GM12878 (cell line): Measurements from ENCODE around the gene TOMM22. TPM values are rescaled to one million over a fixed set of nuclear protein-coding genes. Genes with fewer than 3 reads are reported as not detected.

Experiments
- ATF3 ChIP-seq: IDR thresholded peaks from 2 replicates; pipeline ENCODE4 v1.6.1; 2011; ENCODE audit warnings: low read depth, mild to moderate bottlenecking, low read length, moderate library complexity, borderline replicate concordance; ENCODE audit errors: extremely low read depth
- BCLAF1 ChIP-seq: fragments of 450-650 bp; IDR thresholded peaks from 2 replicates; pipeline ENCODE4 v1.6.1; 2017; ENCODE audit warnings: antibody characterized with exemption, mild to moderate bottlenecking, moderate library complexity
- BHLHE40 ChIP-seq, 2 experiments: fragments of 450-650 bp in 1 of 2; IDR thresholded peaks; 2 replicates each; pipeline ENCODE4 v1.6.1; 2011 to 2017; ENCODE audit warnings: low read depth in 2 of 2, borderline replicate concordance in 1 of 2, improper control_type of control experiment in 1 of 2, low read length in 1 of 2, mild to moderate bottlenecking in 1 of 2
- BMI1 ChIP-seq: fragments of 450-650 bp; IDR thresholded peaks from 2 replicates; pipeline ENCODE4 v1.6.1; 2016; ENCODE audit warnings: mild to moderate bottlenecking, moderate library complexity, borderline replicate concordance
- CHD4 ChIP-seq: fragments of 200-600 bp; sonication (generic); IDR thresholded peaks from 2 replicates; pipeline ENCODE4 v1.6.1; 2016; ENCODE audit warnings: mild to moderate bottlenecking
- DPF2 ChIP-seq: fragments of 450-650 bp; IDR thresholded peaks from 2 replicates; pipeline ENCODE4 v1.6.1; 2017; ENCODE audit warnings: mild to moderate bottlenecking
- E2F8 ChIP-seq: fragments of 450-650 bp; IDR thresholded peaks from 2 replicates; pipeline ENCODE4 v1.6.1; 2018; ENCODE audit warnings: mild to moderate bottlenecking, low read depth, moderate library complexity; ENCODE audit not compliant: partially characterized antibody
- JUND ChIP-seq: IDR thresholded peaks from 2 replicates; pipeline ENCODE4 v1.6.1; 2012; ENCODE audit warnings: low read depth, mild to moderate bottlenecking, low read length, improper control_type of control experiment, moderate library complexity
- MAX ChIP-seq: IDR thresholded peaks from 2 replicates; pipeline ENCODE4 v1.6.1; 2012; ENCODE audit warnings: low read depth, low read length, improper control_type of control experiment
- MEF2B ChIP-seq: fragments of 450-650 bp; IDR thresholded peaks from 2 replicates; pipeline ENCODE4 v1.6.1; 2018; ENCODE audit warnings: mild to moderate bottlenecking, moderate library complexity; ENCODE audit not compliant: partially characterized antibody, poor library complexity, severe bottlenecking
- MTA3 ChIP-seq: IDR thresholded peaks from 2 replicates; pipeline ENCODE4 v1.6.1; 2012; ENCODE audit warnings: low read length, inconsistent platforms, borderline replicate concordance
- NFIC ChIP-seq: IDR thresholded peaks from 2 replicates; pipeline ENCODE4 v1.6.1; 2012; ENCODE audit warnings: low read depth, mild to moderate bottlenecking, inconsistent platforms, low read length, moderate library complexity
- NFXL1 ChIP-seq: fragments of 450-650 bp; IDR thresholded peaks from 2 replicates; pipeline ENCODE4 v1.6.1; 2017; ENCODE audit warnings: antibody characterized with exemption, mild to moderate bottlenecking, borderline replicate concordance
- NFYA ChIP-seq: IDR thresholded peaks from 2 replicates; pipeline ENCODE4 v1.6.1; 2011; ENCODE audit warnings: low read depth, mild to moderate bottlenecking, low read length, improper control_type of control experiment, borderline replicate concordance
- POU2F2 ChIP-seq: IDR thresholded peaks from 3 replicates; pipeline ENCODE4 v1.6.1; 2011; ENCODE audit warnings: low read depth, mild to moderate bottlenecking, low read length, borderline replicate concordance
- SMC3 ChIP-seq: IDR thresholded peaks from 2 replicates; pipeline ENCODE4 v1.6.1; 2011; ENCODE audit warnings: low read length, improper control_type of control experiment, borderline replicate concordance
- polyA plus RNA-seq, 11 experiments: library from polyadenylated mRNA; depleted of rRNA in 4 of 11; unstranded in 6 of 11; stranded (reverse) in 5 of 11; fragments of >200 nt; fragmentation: Nextera tagmentation in 4 of 11; fragmentation: Illumina TruSeq in 1 of 11; extraction: Ambion mirVana in 4 of 11; extraction: Trizol in 1 of 11; gene quantifications; 1 replicate in 1 of 11; 2 replicates in 10 of 11; pipeline versions ENCODE4 v1.2.1 to v1.2.3, GENCODE V29; 2011 to 2016; ENCODE audit warnings: inconsistent platforms in 2 of 11, missing spikeins in 2 of 11, low read depth in 1 of 11
- total RNA-seq, 4 experiments: library from RNA; depleted of rRNA in 3 of 4; stranded (reverse); fragments of >200 nt in 3 of 4; fragmentation: Illumina TruSeq in 1 of 4; extraction: Trizol in 1 of 4; gene quantifications; 2 replicates each; pipeline versions ENCODE4 v1.2.1 to v1.2.3, GENCODE V29; 2013 to 2021
- TF ChIP-seq, protein P1 (sequence below): IDR thresholded peaks from 2 replicates; pipeline ENCODE4 v1.6.1; 2011; ENCODE audit warnings: borderline replicate concordance, low read depth, mild to moderate bottlenecking, moderate library complexity, low read length; ENCODE audit not compliant: insufficient read depth, poor library complexity, severe bottlenecking
- TF ChIP-seq, protein P2 (sequence below): IDR thresholded peaks from 2 replicates; pipeline ENCODE4 v1.6.1; 2011; ENCODE audit warnings: borderline replicate concordance, low read depth, mild to moderate bottlenecking, moderate library complexity, mixed read lengths, low read length; ENCODE audit not compliant: insufficient read depth; ENCODE audit errors: extremely low read length

Gene TOMM22
- total and polyA plus RNA-seq, 10 of the 15 experiments (the other 5 are each of a cell fraction or from before 2014, with no cell fraction given): 37.6 to 197 (median 94.9) TPM

- no peak; the same call in 1 of the 2 replicates for TF ChIP-seq ATF3
- TF ChIP-seq, protein P1, sequence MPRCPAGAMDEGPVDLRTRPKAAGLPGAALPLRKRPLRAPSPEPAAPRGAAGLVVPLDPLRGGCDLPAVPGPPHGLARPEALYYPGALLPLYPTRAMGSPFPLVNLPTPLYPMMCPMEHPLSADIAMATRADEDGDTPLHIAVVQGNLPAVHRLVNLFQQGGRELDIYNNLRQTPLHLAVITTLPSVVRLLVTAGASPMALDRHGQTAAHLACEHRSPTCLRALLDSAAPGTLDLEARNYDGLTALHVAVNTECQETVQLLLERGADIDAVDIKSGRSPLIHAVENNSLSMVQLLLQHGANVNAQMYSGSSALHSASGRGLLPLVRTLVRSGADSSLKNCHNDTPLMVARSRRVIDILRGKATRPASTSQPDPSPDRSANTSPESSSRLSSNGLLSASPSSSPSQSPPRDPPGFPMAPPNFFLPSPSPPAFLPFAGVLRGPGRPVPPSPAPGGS: peak; percentile 13
- no peak for TF ChIP-seq CHD4
- TF ChIP-seq NFYA: no peak
- peak; percentile 59; the same call in 1 of the 2 replicates for TF ChIP-seq SMC3
- TF ChIP-seq JUND: no peak
- TF ChIP-seq BCLAF1: no peak
- no peak for TF ChIP-seq BMI1
- TF ChIP-seq MAX: peak; percentile 87
- TF ChIP-seq POU2F2: peak; percentile 79
- peak; percentile 49 to 70; a peak in 3 of 4 replicates for TF ChIP-seq BHLHE40 (IDR thresholded peaks at IDR 0.05; ENCODE audit: borderline replicate concordance in 1 of 2, low read depth in 2 of 2, low read length in 1 of 2)
- TF ChIP-seq NFXL1: no peak
- TF ChIP-seq, protein P2, sequence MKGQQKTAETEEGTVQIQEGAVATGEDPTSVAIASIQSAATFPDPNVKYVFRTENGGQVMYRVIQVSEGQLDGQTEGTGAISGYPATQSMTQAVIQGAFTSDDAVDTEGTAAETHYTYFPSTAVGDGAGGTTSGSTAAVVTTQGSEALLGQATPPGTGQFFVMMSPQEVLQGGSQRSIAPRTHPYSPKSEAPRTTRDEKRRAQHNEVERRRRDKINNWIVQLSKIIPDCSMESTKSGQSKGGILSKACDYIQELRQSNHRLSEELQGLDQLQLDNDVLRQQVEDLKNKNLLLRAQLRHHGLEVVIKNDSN: no peak
- peak; percentile 66 for TF ChIP-seq E2F8
- TF ChIP-seq DPF2: peak; percentile 60; the same call in 1 of the 2 replicates
- peak; percentile 48; the same call in 1 of the 2 replicates for TF ChIP-seq NFIC
- no peak; the same call in 1 of the 2 replicates for TF ChIP-seq MTA3
- TF ChIP-seq MEF2B: no peak
Observed at GRCh38 chr22:38681582-38682335, at the start of gene TOMM22 (continued).
